LNCAP (cell line): ENCODE data around the gene PNMT.

Experiments used
- TF ChIP-seq, protein P1 (sequence below): fragments of 450-650 bp; IDR thresholded peaks from 2 replicates; pipeline ENCODE4 v1.5.1; 2017; ENCODE audit warnings: mild to moderate bottlenecking

The PNMT gene

DNA sequence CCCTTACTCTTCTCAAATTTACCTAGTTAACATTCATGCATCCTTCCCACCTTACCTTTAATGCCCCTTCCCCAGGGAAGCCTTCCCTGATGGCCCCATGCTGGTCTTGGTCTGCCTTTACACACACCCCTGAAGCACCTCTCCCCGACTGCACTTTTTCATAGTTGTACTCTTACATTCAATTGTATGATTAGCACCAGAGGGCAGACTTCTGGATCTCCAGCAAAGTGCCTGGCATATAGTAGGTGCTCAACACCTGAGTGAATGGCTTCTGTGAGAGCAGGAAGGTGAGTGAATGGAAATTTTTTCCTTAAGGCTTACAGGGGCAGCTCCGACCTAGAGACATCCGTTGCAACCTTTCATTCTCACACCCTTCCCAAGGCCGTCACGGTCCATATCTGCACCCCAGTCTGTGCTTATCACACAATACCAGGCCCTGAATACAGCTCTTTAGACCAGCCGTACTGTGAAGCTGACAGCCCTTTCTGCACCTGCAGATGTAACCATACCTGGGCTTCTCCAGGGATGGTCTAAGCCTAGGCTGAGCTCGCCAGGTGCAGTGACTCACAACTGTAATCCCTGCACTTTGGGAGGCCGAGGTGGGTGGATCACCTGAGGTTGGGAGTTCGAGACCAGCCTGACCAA, 15.2 kb downstream of the PNMT start:
- TF ChIP-seq, protein P1, sequence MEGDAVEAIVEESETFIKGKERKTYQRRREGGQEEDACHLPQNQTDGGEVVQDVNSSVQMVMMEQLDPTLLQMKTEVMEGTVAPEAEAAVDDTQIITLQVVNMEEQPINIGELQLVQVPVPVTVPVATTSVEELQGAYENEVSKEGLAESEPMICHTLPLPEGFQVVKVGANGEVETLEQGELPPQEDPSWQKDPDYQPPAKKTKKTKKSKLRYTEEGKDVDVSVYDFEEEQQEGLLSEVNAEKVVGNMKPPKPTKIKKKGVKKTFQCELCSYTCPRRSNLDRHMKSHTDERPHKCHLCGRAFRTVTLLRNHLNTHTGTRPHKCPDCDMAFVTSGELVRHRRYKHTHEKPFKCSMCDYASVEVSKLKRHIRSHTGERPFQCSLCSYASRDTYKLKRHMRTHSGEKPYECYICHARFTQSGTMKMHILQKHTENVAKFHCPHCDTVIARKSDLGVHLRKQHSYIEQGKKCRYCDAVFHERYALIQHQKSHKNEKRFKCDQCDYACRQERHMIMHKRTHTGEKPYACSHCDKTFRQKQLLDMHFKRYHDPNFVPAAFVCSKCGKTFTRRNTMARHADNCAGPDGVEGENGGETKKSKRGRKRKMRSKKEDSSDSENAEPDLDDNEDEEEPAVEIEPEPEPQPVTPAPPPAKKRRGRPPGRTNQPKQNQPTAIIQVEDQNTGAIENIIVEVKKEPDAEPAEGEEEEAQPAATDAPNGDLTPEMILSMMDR = no peak

DNA sequence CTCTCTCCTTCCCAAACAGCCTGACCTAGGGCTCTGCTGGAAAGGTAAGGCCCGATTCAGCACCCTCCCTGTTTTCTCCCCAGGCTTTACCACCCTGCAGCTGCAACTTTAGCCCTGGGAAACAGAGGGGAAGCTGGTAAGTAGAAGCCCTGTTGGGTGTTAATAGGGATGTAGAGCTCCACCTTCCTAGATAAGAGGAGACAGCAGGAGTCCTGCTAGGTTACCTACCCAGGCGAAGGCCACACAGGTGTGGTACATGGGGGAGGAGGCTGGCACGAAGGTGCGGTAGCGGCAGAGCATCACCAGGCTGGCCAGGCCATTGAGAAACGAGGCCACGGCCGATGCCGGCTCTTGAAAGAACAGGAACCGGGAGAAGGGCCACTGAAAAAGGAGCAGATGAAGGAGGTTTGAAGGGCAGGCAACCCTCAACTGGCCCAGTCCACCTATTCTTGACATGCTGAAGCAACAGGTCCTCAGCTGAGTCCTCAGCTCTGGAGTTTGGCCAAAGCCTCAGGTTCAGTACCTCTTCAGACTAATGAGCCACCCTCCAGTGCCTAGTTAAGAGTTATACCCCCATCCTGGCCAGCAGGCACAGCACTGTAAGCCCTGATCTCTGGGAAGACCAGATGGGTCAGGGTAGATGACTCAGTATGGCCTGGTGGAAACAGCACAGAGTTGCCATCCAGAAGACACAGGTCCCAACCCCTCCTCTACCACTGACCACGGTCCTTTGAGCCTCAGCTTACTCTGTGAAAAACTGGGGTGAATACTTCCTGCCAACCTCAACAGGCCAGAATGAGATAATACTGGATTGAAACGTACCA, 16.3 kb downstream of the PNMT start:
- TF ChIP-seq, protein P1 = no peak

DNA sequence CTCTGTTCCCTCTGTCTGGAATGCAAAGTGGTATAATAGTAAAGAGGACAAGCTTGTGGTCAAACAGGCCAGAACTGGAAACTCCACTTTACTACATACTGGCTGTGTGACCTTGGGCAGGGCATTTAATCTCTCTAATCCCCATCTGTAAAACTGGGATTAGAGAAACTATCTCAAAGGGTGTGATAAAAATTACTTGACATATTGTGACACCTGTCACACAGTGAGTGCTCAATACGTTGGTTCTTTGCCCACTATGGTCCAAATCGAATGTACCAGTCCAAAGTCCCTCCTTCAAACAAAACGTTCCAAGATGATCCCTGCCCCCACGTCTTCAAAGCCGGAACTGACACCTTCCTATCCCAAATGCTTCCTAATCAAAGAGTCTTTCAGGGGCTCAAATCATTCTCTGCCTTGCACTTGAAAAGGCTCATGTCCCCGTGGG, 18.9 kb downstream of the PNMT start:
- TF ChIP-seq, protein P1 = no peak

DNA sequence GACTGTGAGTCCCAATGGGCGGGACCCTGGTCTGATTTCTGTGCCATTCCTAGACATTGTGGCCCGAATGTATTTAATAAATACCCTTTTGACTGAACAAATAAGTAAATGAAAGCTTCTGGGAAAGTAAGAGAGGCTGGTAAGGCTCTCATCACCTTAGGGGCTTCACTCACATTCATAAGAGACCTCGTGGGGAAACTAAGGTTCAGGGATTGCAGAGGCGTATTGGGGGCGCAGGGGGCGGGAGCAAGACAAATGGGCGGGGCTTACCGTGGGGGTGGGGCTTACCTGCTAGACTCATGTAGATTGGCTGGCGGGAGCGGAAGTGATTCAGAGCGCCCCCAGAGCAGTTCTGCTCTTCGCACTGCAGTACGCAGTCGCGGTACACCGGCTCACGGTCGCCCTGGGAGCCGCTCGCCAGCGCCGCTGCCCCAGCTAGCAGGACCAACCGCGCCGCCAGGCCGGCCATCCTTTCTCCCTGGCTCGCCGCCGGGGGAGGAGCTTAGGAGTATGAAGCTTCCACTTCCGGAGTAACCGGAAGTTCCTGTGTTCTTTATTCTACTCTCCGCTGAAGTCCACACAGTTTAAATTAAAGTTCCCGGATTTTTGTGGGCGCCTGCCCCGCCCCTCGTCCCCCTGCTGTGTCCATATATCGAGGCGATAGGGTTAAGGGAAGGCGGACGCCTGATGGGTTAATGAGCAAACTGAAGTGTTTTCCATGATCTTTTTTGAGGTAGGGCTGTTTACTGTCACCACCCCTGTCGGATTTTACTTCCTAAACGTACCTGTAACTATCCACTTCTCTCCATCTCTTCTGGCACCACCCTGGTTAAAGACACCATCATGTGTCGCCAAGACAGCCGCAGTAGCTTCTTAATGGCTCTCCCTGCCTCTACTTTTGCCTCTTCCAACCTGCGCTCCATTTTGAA, 19.6 kb downstream of the PNMT start, which contains the start of gene PGAP3:
TSS of gene PGAP3 (minus strand) at position 512 of the 929 bp plus-strand sequence. CDS start at position 469, 43 bp downstream.
- TF ChIP-seq, protein P1 = no peak; the same call in 1 of the 2 replicates

DNA sequence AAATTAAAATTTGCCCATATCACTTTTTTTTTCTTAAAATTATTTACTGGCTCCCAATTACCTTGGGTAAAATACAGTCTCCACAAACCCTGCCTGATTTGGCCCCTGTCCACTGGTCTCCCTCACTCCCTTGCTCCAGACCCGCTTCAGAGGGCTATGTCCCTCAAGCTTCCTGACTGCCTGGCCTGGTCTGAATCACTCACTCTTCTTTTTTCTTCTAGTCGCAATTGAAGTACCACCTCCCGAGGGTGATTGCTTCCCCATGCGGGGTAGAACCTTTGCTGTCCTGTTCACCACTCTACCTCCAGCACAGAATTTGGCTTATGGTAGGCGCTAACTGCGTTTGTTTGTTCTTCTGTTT, 20.2 kb downstream of the PNMT start:
- TF ChIP-seq, protein P1 = no peak

DNA sequence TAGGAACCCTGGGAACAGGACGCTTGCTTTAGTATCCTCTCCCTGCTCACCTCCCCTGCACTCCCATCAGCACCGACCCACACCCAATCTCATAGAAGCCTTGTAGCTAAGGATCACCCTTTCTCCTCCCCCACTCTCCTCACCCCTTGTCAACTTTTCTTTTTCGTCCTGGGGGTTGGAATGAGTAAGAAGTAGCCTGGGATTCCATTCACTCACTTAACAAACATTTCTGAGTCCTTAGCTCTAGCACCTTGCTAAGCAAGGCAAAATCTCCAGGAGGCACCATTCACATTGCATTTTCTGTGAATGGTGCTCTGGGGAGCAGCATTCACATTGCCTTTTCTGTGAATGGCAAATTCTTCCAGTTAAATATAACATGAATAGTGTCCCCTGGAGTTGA, 20.7 kb downstream of the PNMT start:
- TF ChIP-seq, protein P1 = no peak

DNA sequence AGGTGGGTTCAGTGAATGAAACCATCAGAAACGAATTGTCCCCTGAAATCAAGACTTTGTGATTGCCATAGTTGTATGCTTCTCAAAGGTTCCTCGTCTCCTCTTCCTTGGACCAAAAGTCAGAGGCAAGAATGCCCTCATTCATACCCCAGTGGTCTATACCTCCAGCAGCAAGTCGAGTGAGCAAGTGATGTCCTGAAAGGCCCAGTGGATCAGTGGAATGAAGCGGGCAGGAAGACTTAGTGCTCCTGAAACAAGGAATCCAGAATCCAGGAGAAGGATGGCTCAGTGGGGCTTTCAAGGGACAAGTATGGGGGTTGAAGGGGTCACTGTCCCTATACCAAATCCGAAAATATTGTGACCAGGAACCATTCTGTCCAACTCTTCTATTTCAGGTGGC, 26.3 kb downstream of the PNMT start:
- TF ChIP-seq, protein P1 = no peak
